GM03348 (cell line): ENCODE results near the gene ART4.
A peak's percentile ranks its signal among the peaks of the same experiment; 100 is the strongest.

Experiments
- DNase-seq: peaks from one replicate; pipeline ENCODE4 v3.0.0; 2012; ENCODE audit warnings: low spot score

The ART4 gene

DNA sequence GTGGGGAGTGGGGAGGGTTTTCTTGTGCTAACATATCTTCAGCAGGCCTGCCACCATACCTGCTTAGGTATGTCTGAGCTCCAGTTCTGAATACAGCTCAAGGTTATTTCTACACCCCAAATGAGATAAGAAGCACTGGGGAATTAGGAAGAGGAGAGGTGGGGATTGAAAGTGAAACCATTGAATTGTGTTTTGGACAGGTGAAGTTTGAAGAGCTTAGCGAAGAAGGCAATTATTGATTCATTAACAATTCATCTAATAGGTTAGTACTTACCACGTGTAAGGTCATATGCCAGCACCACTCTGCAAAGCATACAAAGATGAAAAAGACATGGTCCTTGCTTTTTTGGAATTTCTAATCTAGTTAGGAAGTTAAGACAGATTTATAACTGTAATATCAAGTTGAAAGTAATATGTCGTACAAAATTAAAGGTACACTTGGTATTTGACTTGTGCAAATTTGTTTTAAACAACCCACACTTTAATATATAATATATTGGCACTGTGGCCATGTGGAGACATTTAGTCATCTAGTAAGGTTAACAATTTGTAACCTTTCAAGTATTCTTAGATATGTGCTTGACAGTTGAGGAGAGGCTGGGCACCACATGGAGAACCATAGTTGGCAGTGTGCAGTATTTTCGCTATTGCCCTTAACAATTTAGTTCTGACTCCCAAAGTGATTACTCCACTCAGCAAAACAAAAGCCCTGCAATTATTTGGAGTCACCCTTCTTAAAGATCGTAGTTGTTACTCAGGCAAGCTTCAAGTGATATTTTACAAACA is 33.0 kb downstream of the ART4 start:
- no peak for DNase-seq

- DNase-seq = no peak
Observed at GRCh38 chr12:14803830-14804160, 39.5 kb downstream of the ART4 start.

DNA sequence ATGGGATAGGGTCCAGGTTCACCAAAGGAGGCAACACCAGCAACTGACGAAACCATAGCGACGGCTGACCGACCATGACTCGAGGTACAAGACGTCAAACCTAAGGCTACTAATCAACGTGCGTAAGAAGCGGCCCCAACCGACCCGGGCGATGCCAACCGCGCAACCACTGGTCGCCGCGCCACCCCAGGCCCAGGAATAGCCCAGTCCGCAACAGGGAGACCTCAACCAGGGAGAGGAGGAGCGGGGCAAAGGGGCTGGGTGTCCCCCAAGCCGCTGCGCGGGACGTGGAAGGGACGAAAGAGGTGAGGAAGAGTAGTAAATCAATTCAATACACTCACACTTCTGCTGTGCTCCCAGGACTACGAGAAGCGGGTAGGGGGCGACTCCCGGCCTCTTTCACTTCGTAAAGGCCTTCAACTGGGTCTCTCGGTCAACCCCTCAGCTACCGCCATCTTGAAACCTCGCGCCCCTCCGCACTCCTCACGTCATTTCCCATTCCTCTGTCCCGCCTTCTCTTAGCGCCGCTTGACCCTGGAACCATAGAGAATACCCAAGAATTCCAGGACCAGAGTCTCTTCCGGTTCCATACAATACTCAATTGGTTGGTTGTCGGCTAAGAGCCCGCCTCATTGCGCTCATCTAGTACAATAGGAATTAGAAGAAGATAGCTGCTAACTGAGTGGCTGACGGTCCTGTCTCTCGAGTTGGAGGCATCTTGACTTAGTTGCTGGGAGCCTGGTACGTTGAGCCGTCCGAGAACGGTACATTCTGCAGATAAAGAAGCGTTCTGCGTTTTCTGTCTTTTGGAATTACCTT is 40.1 kb downstream of the ART4 start, which contains the start of the genes C12orf60 and WBP11:
TSS of gene C12orf60 (plus strand) at position 660 of the 819 bp plus-strand sequence. CDS start 19,266 bp downstream, outside the sequence.
TSS of gene WBP11 (minus strand) at position 468 of the 819 bp plus-strand sequence. CDS start 2,095 bp downstream, outside the sequence.
- peak; percentile 95 for DNase-seq

DNA sequence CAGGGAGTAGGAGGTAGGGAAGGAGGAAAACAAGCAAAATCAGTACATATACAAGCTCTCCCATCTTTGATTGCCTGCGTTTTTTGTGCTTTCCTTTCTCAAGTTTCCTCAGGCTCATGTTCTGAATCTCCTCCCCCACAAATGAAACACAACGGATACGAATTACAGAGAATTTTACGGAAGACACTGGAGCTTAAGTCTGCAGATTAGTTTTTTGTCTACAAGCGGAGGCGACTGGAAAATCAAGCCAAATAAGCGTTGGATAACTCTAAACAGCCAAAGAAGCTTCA is 40.7 kb downstream of the ART4 start:
- peak; percentile 4 for DNase-seq

GRCh38 chr12:14802247-14802646 is 41.1 kb downstream of the ART4 start:
- DNase-seq = no peak

DNA sequence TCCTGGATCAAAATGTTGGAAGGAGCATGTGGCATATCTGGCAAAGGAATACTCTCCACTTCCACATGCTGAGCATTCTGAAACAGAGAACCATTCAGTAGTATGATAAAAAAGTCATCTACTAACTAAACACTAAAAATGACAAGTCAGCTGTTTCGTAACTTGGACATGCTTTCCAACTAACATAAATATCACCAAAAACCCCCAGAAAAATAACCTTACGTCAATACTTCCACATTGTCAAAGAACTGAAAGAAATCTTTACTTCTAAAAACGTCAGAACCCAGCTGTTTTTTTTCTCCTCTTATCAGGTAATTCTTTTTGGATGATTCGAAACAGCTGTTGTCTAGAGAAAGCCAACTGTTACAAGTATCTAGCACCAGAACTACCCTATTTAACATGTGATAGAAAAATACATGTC is 48.3 kb downstream of the ART4 start:
- no peak for DNase-seq

DNA sequence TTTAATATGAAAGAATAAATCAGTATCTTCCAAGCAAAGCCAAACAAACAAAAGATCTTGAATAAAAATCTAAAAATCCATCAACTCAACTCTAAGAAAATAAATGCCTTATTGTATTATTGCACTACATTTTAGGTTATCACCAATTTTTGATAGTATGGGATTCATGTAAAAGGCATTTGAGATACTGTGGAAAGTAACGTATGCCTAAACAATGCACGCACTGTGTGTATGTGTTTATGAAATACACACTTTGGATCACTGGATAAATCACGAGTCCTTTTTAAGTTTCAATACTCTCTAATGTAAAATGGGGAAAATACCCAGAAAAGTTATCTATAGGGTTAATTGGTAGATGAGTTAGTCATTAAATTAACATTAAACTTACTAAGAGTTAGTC is 57.8 kb downstream of the ART4 start:
- DNase-seq = no peak

- DNase-seq = no peak
Observed at GRCh38 chr12:14784471-14784870, 58.9 kb downstream of the ART4 start.

DNA sequence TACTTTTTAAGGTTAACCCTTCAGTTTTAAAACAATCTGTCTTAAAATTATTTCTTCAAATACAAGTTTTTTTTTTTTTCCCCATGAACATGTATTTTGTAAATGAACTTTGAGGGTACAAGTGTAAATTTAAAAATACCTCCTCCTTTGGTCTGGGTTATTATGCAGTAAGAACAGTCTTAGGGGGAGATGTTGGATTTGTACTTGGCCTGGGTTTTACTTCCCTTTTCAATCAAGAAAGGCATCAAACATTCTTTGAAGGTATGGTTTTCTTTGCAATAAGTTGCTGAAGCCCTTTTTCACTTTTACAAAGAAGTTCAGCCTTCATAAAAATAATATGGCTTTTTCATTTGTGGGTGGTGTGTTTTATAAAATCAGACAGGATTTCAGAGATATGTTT is 60.6 kb downstream of the ART4 start:
- no peak for DNase-seq

DNA sequence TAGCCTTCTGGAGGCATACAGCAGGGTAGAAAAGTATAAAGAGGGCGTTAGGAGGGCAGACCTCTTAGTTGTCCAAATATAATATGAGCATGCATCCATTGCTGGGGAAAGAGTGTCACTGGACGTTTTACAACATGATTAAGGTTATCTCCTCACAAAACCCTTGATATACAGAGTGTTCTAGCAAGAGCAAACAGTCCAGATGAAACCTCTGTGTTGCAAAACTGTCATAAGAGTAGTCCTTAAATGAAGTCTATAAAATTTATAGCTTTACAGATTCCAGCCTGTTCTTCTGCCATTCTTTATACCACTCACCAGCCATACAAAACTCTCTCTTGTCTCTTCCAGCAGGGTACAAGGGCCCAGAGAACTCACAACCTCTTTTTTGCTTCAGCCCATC is 61.8 kb downstream of the ART4 start:
- DNase-seq = no peak

DNA sequence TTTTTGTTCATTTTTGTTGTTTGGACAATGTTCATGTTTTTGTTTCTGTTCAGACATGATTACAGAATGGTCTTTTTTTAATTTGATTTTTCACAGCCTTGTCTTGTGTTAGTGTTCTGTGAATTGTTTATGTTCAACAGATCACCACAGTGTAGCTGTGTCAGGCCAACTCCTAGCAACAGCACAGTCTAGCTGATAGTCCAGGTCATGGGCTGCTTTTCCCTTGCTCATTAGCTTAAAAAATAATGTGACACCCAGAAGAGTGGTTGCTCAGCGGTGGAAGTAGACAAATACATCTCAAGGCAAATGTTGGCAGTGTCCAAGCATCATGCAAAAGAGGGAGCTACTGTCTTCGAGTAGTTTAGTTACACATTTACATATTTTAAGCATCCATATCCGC is 62.5 kb downstream of the ART4 start:
- no peak for DNase-seq

DNA sequence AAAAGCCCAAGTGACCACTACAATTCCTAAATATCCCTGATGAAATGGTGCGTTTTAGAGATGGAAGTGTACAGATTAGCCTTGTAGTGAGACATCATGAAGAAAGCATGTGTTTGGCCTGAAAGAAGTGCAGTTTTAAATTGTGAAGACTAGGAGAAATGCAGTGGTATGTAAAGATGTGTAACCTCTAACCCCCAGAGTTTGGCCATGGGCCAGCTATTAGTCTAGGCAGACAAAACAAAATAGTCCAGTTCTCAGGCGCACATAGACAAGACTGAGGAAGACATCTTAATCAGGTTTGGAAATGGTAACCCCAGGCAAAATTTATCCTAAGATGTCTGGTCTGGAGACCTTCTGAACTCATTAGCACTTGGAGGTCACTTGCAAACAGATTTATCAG is 63.5 kb downstream of the ART4 start:
- DNase-seq = no peak

DNA sequence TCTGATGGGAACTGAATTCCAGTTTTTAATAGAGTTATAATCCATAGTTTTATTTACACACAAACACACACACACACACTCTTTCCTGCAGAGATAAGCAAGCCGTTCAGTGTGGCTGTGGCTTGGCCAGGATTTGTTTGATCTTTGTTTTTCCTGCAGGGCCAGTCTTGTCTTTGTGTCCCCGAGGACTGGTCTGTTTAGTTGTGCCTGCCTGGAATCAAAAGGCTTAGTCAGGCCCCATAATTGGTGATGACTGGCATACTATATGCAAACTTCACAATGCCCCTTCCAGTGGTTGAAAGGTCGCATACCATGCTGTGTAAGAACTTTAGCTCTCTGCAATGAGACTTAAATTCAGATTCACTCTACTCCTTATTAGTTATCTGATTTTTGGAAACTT is 66.1 kb downstream of the ART4 start:
- no peak for DNase-seq

- peak; percentile 11 for DNase-seq
Observed at GRCh38 chr12:14776236-14776961, 66.9 kb downstream of the ART4 start.

GRCh38 chr12:14775636-14775980 is 67.7 kb downstream of the ART4 start:
- peak; percentile 52 for DNase-seq
